GM18951 (cell line): ENCODE results near the gene METAP1.
"Not testable (repeated sequence)": the region's sequence is repeated elsewhere in the genome, so short reads cannot be mapped to it uniquely, and the experiment has no call there.

Experiments
- POLR2A ChIP-seq: IDR thresholded peaks from 4 replicates; pipeline ENCODE4 v1.6.1; 2011; ENCODE audit warnings: mild to moderate bottlenecking; ENCODE audit not compliant: insufficient read length, insufficient read depth; ENCODE audit errors: extremely low read depth
- in situ Hi-C: fragments of 300-500 bp; cut with MboI; formaldehyde crosslinking; loops from one replicate; pipeline ENCODE4 v1.12.0; 2022; ENCODE audit warnings: low sequenced_read_pairs, mixed read lengths, inconsistent platforms; ENCODE audit not compliant: unreplicated experiment

The METAP1 gene

GRCh38 chr4:99078336-99078735 is 82.8 kb downstream of the METAP1 start:
- in situ Hi-C loops = no loop called here
- no peak for TF ChIP-seq POLR2A

GRCh38 chr4:99078931-99079624 is 83.6 kb downstream of the METAP1 start:
- in situ Hi-C loops = no loop called here
- no peak for TF ChIP-seq POLR2A

- TF ChIP-seq POLR2A = no peak
- in situ Hi-C loops = no loop called here
Observed at GRCh38 chr4:99079625-99080295, 84.2 kb downstream of the METAP1 start.

GRCh38 chr4:99080869-99081268 is 85.3 kb downstream of the METAP1 start:
- in situ Hi-C loops = not testable (repeated sequence)

GRCh38 chr4:99082192-99082591 is 86.7 kb downstream of the METAP1 start:
- no peak for TF ChIP-seq POLR2A
- in situ Hi-C loops = no loop called here

GRCh38 chr4:99084595-99084994 is 89.1 kb downstream of the METAP1 start:
- in situ Hi-C loops = no loop called here
- TF ChIP-seq POLR2A = no peak

- in situ Hi-C loops = no loop called here
- TF ChIP-seq POLR2A = no peak
Observed at GRCh38 chr4:99088023-99088449, 92.5 kb downstream of the METAP1 start.

- in situ Hi-C loops = no loop called here
- peak; percentile 97 for TF ChIP-seq POLR2A
Observed at GRCh38 chr4:99088481-99089365, 93.2 kb downstream of the METAP1 start, which contains the start of gene ADH5. ADH5 (minus strand) TSS chr4:99088788; CDS start chr4:99088700, 88 bp downstream.

GRCh38 chr4:99090481-99091215 is 95.1 kb downstream of the METAP1 start:
- TF ChIP-seq POLR2A = no peak
- in situ Hi-C loops = no loop called here

- in situ Hi-C loops = no loop called here
- no peak for TF ChIP-seq POLR2A
Observed at GRCh38 chr4:99091216-99091575, 95.7 kb downstream of the METAP1 start.

GRCh38 chr4:99091841-99092240 is 96.3 kb downstream of the METAP1 start:
- in situ Hi-C loops = not testable (repeated sequence)

GRCh38 chr4:99099311-99099710 is 103.8 kb downstream of the METAP1 start:
- no peak for TF ChIP-seq POLR2A
- in situ Hi-C loops = no loop called here

GRCh38 chr4:99099814-99100213 is 104.3 kb downstream of the METAP1 start:
- in situ Hi-C loops = not testable (repeated sequence)
